GM19463 (cell line): Measurements from ENCODE around the gene PTPDC1.

Experiments used
- ATAC-seq: cut with Tn5 transposase; IDR thresholded peaks from one replicate; pipeline ENCODE4 v1.9.1; 2021; ENCODE audit warnings: mild to moderate bottlenecking, moderate library complexity; ENCODE audit not compliant: unreplicated experiment

PTPDC1 gene

DNA sequence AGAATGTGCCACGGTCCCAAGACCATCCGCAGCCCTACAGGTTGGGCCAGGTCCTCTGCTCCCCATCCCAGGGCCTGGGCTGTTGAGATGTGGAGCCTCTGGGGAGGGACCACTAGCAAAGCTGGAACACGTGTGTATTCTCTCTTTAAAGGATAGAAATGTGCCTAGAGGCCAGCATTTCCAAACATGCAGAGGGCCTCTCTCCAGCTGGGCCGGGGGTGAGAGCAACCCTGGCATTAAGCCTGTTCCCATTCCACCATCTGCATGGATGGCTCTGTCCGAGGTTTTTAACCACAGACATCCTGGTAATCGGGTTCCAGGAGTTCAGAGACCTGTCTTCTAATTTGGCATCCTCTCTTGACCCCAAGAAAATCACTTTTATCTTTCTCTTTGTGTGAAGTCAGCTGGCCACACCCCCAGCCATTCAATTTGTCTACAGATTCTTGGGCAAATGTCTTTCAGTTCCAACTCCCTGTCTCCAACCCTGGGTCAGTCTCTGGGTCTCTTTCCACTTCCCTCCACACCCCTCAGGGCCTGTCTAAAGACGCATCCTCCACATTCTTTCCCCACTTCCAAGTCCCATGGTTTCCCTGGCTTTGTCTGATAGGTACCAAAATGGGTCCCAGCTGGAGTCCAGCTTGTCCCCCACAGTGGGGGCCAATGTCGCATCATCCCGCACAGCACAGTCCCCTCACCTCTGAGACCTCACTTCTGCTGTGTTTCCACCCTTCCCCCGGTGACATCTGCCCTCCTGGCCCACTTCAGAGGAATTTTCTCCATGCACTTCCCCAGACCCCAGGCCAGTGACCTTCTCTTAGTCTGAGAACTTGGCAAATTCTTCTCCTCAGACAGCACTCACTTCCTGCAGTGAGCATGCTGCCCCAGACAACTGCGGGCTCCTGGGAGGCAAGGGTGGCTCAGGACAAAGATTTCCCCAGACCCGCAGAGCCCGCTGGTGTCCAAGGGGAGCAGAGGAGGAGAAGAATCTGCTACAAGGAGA, 56.8 kb downstream of the PTPDC1 start:
- no peak for ATAC-seq

DNA sequence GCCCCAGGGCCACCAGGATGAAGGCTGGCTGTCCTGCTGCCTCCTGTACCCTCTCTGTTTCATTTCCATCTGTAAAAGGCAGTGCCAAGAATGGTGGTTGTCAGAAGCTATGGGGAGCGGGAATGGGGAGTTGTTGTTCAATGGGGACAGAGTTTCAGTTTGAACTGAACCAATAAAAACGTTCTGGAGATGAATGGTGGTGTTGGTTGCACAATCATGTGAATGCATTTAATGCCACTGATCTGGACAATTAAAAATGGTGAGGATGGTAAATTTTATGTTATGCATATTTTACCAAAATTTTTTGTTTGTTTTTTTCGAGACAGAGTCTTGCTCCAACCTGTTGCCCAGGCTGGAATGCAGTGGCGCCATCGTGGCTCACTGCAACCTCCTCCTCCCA, 58.1 kb downstream of the PTPDC1 start:
- no peak for ATAC-seq

DNA sequence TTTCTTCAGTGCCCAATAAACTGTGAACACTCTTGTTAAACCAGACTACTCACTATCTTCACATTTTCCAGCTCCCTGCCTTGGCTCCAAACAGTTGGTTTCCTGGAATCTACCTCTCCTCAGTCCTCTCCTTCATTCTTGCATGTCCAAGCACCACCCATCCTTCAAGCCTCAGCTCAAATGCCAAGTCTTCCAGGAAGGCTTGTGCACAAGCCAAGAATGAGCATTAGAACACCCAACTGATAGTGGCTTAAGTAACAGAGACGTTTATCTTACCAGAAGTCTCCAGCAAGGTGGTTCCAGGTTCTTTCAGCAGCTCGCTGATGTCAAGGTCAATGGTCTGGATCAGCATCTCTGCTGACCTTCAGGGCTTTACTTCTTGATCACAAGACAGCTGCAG, 60.1 kb downstream of the PTPDC1 start:
- ATAC-seq, result no peak

DNA sequence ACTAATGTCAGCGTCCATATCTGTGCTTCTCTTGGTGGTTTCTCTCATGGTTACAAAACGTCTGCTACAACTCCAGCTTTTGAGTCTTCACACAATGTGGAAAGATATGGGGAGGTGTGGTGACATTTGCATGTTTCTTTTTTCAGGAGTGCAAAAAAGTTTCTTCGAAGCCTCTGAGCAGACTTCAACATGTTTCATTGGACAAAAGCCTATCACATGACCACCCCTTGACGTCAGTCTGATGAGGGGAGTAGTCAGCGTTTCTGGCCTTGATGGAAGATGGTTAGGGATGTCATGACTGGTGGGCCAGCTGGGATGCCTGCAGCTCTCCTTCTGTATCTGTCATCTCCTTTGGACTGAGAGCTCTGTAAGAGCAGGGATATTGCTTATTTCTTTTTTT, 61.4 kb downstream of the PTPDC1 start:
- ATAC-seq, result no peak

DNA sequence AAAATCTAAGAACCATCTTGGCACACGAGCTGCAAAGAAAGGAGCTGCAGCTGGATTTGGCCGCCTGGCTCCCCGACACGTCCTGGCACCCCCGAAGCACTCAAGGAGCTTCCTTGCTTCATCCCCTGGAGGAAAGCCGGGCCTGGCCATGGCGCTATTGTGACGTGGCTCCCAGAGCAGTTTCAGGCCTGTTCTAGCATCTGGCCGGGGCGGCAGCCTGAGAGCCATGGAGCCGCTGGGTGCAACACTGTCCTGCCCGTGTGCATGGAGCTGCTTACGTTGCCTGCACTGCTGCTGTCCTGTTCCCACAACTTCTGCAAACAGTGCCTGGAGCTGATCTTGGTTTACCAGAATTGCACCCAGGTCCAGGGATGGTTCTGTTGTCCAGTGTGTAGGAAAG, 63.5 kb downstream of the PTPDC1 start:
- no peak for ATAC-seq

DNA sequence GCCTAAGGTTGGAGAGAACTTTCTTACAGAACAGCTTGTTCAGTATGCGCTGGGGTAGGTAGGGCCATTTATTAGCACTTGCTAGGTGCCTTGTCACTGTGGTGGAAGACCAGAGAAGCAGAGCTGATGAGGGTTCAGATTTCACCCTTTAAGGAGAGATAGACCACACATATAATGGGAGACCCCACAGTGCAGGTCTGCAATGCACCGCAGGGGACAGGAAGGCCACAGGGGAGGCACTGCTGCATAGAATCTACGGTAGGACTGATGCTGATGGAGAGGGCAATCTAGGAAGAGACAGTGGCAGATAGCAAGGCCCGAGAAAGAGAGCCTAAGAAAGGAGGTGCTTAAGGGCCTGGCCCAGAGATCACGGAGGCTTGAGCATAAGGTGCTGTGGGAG, 64.2 kb downstream of the PTPDC1 start:
- no peak for ATAC-seq

DNA sequence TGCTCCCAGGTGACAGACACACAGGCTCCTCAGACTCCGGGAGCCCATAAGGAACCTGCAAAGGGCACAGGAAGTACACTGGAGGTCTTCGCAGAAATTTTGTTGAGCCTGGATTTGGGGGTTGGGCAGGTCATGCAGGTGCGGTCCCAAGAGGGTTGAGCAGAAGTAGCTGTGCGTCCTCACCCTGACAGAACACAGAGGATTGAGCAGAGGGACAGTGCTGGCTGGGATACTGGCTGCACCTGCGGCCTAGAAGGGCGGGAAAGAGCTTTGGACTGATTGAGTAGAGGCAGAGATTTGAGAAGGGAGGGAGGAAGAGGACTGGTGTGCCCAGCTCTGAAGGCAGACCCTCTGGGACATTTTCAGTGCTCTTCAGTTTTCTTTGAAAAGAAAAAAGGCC, 65.4 kb downstream of the PTPDC1 start:
- ATAC-seq, result no peak

DNA sequence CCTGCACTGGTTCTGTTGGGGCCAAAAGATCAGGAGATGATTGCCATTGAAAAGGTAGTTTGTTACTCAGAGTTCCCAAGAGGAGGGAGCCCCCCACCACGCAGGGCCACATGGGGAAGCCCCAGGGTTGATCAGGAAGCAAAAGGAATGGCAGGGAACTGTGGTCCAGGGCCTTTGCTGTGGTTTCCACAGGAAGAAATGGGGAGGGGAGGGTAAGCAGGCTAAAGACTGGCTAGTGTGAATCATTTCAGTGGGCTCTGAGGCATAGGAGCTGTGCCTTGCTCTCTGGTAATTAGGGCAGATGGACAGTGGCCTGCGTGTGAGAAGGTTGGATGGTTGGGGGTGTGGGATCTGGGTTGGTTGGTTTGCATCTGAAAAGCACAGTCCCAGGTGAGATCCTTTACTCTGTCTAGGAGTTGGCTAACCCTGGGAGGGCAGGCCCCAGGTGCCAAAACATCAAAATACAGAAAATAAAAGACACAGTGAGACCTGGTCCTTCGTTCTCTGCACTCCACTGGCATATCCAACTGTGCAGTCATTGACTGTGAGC, 66.1 kb downstream of the PTPDC1 start:
- no peak for ATAC-seq

DNA sequence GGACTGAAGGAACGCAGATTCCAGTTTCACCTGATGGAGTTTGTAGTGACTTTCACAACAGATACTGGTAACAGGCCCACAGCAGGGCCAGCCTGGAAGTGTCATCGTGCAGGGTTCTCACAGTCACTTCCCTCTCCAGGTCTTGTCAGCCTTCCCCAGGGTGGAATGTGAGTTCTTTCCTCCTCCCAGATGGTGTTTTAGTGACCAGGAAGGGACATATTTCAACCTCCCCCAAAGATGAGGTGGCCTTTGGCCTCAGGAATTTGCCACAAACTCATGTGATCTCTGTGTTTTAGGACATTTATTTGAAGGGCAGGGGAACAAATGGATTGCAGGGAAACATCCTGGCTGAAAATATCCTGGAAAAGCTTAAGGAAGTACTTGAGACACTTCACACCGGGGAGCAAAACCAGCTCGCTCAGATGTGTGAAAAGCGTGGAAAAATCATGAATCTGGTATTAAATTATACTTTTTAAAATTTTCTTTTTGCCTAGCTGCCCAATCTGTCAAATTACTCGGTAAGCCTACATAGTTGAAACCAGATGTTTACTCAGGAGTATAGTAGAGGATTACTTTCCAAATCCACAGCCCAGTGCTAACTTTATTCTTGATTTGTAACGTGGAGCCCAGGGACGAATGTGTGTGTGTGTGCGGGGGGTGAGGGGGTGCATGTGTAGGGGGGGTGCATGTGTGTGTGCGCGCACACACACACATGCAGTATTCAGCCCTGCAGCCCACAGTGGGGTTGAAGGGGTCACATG, 66.8 kb downstream of the PTPDC1 start:
- ATAC-seq, result no peak

DNA sequence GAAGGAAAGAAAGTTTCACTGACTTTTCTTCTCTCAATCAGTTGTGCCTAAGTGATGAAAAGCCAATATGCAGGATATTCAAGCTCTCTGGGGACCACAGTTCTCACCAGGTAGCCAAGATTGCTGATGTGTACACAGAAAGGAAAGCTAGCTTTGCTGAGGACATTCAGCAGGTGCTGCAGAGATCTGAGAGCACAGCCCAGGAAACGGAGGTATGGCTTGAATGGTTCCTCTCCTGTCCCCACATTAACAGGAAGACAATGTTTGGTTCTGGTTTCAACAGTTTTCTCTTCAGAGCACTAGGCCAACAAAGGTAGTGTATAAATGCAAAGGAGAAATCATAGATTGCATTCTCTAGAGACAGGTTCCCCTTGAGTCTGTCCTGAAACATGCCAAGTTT, 69.6 kb downstream of the PTPDC1 start:
- ATAC-seq, result no peak

DNA sequence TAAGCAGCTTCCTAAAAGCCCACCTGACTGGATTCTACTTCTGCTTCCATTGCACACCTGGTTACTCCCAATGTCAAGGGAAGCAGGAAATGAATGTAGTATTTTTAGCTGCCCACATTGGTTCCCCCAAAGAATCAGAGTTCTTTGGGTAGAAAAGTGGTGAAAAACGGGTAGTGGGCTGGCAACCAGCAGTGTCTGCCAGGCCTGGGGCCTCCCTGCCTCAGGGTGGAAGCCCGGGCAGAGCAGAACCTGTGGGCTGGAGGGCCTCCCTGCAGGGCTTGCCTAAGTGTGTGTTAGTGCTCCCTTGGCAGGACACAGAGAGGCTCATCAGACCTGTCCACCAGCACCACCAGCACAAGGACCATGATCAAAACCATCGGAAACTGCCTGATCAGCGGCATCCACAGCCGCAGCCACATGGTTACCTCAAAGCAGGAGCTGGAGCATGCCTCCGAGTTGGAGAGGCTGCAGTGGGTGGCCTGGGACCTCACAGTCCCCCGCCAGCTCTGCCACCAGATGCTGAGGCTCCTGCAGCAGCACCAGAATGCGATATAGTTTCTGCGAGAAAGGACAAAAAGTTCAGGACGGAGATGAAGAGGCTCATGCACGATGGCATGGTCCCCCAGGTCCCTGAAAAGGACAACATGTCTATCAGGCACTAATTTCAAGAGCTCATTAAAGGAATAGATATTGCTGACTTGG, 72.2 kb downstream of the PTPDC1 start:
- no peak for ATAC-seq

DNA sequence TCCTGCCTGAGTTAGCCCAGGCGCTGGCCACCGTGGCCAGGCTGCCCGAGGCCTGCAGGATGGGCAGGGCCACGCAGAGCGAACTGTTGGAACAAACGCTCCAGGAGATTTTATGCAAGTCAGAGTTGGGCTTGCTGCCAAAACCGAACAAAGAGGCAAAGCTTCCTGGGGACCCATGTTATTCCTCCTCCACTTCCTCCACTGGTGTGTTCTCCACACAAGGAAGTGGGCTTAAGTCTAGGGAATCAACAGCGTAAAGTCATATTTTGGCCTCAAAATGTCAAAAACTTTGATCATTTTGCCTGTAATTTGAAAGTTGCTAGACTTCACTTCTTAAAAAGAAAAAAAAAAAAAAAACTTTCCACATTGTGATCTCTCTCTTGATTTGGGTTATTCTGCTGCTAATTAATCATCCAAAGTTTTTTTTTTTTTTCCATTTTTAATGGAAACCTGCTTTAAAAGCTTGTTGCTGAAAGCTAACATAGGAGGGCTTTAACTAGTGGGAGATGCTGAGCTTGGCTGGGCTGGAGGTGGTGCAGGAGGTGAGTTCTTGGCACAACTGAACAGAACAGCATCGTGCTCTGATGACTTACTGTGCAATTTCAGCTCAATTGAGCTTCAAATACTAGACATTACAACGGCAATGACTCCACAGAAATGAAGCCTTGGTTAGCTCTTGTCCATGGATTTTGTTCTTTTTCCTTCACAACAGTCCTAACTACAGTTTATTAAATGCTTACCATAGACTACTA, 73.0 kb downstream of the PTPDC1 start:
- no peak for ATAC-seq
